HG02840 (cell line): ENCODE results near the gene BRD4.
"Not testable (repeated sequence)": the region's sequence is repeated elsewhere in the genome, so short reads cannot be mapped to it uniquely, and the experiment has no call there.

Experiments used
- ATAC-seq: cut with Tn5 transposase; IDR thresholded peaks from one replicate; pipeline ENCODE4 v1.9.1; 2021; ENCODE audit warnings: mild to moderate bottlenecking, moderate library complexity, moderate number of reproducible peaks; ENCODE audit not compliant: unreplicated experiment, low FRiP score

BRD4 gene

DNA sequence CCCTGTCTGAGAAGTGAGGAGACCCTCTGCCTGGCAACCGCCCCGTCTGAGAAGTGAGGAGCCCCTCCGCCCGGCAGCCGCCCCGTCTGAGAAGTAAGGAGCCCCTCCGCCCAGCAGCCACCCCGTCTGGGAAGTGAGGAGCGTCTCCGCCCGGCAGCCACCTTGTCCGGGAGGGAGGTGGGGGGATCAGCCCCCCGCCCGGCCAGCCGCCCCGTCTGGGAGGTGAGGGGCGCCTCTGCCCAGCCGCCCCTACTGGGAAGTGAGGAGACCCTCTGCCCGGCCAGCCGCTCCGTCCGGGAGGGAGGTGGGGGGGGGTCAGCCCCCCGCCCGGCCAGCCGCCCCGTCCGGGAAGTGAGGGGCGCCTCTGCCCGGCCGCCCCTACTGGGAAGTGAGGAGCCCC is 30.7 kb upstream of the BRD4 start:
- not testable (repeated sequence) for ATAC-seq

DNA sequence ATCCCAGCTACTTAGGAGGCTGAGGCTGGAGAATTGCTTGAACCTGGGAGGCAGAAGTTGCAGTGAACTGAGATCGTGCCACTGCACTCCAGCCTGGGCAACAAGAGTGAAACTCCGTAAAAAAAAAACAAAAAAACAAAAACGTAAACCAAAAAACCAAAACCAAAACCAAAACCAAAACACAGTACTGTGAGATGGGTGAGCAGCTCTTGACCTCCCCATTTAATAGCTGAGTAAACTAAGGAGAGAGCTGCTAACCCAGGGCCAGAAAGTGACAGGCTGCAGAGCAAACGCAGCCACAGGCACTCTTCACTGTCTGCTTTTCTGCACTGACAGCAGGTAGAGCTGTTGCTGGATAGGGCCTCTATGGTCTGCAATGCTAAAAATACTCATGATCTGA is 27.7 kb upstream of the BRD4 start:
- ATAC-seq = not testable (repeated sequence)

DNA sequence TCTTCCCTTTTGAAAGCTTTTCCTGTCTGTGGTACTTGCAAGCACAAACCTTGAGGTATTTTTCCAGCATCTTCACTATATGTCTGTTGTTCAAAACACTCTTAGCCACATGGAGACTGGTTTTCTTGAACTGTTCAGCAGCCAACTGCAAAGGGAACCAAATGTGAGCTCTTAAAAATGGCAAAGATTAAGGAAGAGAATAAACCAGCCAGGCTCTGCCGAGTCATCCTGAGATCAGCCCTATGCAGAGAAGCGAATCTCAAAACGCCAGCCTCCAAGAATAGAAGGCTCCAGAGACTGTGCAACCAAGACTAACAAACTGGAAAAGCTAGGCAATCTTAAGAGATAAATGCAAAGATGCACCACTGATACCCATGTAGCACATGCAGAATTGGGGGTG is 26.6 kb upstream of the BRD4 start:
- ATAC-seq = no peak

DNA sequence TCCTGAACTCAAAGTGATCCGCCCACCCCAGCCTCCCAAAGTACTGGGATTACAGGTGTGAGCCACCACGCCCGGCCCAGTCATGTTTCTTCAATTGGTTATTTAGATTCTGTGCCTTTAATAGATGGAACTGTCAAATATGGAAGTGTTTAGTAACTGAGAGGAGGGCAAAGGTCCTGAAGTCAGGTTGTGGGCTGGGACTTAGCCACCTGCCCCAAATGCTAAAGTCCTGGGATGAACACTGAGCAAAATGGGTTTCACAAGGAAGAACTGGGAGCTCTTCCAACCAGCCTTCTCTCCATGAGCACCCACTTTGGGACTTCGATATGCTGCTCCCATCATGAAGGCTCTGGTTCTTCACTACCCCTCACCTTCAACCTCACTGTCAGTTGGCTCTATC is 25.6 kb upstream of the BRD4 start:
- ATAC-seq = no peak

DNA sequence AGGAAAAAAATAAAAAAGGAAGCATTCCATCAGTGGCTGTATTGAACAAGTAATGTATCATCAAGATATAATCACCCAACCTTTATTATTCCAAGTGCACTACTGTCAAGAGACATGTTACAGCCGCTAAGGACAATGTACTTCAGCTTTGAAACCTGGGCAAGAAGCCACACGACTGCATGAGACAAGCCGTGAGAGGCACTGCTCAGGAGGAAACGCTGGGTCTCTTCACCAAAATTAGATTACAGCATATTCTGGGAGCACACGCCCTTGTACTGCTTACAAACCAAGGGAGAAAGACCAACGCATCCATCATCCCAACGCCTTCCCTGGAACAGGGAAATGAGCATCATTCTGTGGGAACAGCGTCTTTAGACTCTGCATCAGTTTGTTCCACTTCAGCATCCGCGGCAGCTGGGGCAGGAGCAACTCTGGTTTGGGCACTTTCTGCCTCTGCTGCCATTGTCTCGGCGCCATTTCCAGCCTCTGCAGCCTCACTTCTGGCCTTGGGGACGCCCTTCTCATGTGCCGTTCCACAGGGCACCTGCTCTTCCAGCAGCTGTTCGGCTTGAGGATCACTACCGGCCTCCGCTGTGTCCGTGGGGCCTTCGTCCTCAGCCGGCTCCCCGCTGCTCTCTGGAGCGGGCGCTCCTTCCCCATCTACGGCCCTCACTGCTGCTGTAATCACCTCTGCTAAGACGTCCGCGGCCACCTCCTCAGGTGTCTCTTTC is 22.4 kb upstream of the BRD4 start:
- ATAC-seq = no peak

DNA sequence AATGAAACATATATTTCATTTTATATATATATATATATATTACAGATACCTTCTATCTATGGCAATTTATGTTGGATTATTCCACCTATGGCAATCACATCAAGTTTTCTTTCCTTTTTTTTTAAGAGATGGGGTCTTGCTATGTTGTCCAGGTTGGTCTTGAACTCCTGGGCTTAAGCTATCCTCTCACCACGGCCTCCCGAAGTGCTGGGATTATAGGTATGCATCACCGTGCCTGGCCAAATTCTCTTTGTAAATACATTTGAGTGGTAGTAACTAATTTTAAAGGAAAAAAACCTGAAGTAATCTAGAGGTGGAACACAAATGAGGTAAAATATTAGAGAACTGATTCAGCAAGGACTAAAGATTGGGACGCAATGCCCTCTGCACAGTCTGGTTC is 21.6 kb upstream of the BRD4 start:
- no peak for ATAC-seq

DNA sequence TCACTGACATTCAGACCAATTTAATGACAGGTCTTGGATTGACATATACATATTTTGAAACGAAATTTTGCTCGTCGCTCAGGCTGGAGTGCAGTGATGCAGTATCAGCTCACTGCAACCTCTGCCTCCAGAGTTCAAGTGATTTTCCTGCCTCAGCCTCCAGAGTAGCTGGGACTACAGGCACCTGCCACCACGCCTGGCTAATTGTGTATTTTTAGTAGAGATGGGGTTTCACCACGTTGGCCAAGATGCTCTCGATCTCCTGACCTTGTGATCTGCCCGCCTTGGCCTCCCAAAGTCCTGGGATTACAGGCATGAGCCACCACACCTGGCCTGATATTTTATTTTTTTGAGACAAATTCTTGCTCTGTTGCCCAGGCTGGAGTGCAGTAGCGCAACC is 20.2 kb upstream of the BRD4 start:
- ATAC-seq = not testable (repeated sequence)

DNA sequence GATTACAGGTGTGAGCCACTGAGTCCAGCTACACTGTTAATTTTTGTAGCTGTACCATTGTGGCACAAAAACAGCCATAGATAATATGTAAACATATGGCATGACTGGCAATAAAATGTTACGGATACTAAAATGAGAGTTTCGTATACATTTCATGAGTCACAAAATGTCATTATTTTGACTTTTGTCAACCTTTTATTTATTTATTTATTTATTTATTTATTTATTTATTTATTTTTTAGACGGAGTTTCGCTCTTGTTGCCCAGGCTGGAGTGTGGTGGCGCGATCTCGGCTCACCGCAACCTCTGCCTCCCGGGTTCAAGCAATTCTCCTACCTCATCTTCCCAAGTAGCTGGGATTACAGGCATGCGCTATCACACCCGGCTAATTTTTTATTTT is 9.0 kb upstream of the BRD4 start:
- not testable (repeated sequence) for ATAC-seq

DNA sequence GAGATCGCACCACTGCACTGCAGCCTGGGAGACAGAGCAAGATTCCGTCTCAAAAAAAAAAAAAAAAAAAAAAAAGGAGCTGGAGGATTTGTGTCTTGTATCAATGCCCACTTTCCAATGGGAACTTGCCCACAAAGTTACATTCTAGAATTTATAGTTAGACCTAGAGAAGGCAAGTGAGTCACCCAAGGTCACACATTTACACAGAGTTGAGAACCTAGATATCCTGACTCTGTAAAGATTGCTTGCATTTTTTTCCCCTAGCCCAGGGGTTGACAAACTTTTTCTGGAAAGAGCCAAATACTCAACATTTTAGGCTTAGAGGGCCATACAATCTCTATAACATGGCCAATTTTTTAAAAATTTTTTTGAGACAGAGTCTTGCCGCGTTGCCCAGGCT is 7.7 kb upstream of the BRD4 start:
- ATAC-seq = no peak

DNA sequence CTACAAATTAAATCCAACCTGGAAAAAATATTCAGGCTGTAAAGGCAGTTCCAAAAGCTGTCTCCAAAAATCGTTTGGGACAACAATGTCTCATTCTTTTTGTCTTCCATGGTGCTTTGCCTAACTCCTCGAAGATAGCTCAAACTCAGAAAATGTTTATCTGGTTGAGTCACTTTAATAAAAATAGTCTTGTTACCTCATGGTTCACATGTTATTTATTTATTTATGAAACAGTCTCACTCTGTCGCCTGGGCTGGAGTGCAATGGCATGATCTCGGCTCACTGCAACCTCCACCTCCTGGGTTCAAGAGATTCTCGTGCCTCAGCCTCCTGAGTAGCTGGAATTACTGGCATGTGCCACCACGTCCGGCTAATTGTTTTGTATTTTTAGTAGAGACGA is 4.9 kb upstream of the BRD4 start:
- ATAC-seq = no peak

DNA sequence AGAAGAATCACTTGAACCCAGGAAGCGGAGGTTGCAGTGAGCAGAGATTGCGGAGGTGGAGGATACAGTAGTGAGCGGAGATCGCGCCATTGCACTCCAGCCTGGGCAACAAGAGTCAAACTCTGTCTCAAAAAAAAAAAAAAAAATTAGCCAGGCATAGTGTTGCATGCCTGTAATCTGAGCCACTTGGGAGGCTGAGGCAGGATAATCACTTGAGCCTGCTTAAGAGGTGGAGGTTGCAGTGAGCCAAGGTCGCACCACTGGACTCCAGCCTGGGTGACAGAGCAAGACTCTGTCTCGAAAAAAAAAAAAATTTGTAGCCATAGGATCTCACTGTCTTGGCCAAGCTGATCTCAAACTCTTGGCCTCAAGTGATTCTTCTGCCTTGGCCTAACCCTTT is 3.7 kb upstream of the BRD4 start:
- ATAC-seq = not testable (repeated sequence)

DNA sequence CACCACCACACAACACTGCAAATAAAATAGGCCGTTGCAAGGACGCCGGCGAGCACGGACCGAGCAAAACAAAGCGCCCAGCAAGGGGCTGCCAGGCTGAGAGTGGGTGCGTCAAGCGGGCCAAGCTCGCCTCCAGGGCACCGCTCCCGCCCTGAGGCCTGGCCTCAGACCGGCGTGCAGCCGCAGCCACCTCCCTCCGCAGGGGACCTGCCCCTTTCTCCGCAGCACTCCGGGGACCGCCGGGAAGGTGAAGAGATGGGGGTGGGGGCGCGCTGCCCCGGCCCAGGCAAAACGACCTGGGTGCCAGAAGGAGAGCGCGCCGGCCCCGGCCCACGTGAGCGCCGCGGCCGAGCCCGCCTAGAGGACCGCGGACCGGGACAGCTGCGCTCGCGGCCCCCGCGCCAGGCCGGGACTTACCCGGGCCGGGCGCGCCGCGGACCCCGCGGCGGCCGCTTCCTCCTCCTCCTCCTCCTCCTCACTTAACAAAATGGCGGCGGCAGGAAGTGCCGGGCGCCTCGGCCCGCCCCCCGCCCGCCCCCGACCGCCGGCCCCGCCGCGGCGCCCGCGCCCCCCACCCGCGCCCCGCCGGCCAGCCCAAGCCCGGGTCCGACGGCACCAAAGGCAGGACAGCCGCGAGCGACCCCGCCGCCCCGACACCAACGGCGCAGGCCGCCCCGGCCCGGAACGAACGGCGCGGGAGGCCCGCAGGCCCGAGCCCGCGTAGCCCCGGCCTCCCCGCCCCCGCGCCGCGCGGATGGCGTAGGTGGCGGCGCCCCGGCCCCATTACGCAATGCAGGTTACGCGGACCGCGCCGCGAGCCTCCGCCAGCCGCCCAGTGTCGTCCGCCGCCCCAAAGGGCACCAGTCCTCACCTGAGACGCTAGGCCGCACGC is 674 bp downstream of the BRD4 start:
- ATAC-seq = peak; percentile 33

DNA sequence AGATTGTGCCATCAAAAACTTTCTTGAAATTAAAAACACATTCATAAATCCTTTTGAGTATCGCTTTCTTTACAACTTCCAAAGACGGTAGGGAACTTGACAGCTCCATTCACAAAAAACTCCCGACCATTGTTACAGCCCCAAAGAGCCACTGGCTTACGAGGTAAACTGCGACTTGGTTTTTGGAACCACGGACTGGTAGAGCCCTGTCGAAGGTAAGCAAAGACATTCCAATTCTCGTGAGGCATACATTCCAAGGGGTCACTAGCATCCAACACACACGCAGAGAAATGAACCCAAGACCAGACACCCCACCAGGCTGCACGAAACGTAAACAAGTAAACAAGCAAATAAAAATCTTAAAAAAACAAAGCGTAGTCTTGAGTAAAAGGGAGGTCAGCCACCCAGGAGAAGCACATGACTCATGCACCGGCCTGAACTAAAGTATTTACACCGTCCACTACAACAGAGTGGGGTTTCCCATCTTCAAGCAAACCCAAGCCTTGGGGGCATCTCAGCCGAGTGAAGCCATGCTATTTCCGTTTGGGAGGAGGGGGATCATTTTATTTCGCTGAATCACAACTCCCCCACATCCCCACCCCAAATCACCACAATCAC is 1.4 kb downstream of the BRD4 start:
- ATAC-seq = no peak

DNA sequence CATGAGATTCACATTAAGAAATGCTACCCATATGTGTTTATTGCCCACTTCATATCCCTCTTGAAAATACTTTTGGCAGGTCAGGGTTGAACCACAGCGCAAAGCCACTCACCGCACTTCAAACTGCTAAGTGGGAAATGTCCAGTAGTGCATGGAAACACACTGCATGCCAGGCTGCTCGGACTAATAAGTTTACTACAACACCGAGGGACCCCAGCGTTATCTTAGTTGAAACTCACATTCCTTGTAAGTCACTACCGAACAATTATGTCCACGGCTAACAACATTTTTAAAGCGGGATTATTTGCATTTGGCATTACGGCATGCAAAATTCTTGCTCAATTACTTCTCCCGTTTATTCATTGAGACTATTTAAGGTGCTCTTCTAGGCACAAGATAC is 4.0 kb downstream of the BRD4 start:
- no peak for ATAC-seq

DNA sequence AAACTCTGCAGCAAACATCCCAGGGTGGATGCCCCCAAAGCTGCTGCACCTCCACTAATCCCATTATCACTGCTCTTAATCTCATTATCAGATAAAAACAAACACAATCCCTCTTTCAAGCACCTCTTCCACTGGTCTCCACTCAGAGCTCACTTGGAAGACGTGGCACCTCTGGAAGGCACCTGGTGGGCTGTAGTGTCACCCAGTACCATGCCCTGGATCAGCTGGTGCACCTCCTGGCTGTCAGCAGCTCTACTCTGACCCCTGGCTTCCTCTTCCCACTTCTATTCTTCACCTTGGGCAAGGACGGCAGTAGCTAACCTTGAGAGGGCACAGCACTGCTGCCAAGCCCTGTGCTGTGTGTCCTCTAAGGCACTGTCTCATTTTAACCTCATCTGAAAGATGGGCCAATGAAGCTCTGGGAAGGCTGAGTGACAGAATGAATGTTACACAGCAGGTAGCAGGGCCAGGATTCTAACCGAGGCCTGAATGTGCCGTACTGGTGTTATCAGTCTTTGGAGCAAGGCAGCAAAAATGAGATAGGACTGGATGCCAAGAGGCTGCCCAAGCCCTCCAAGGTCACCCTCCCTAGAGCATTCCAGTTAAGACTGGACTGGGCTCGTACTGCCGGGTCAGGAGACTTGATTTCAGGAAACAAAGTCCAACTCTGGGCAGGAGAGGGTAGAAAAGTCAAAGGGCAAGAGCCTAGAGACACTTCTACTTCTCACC is 7.4 kb downstream of the BRD4 start:
- ATAC-seq = no peak

DNA sequence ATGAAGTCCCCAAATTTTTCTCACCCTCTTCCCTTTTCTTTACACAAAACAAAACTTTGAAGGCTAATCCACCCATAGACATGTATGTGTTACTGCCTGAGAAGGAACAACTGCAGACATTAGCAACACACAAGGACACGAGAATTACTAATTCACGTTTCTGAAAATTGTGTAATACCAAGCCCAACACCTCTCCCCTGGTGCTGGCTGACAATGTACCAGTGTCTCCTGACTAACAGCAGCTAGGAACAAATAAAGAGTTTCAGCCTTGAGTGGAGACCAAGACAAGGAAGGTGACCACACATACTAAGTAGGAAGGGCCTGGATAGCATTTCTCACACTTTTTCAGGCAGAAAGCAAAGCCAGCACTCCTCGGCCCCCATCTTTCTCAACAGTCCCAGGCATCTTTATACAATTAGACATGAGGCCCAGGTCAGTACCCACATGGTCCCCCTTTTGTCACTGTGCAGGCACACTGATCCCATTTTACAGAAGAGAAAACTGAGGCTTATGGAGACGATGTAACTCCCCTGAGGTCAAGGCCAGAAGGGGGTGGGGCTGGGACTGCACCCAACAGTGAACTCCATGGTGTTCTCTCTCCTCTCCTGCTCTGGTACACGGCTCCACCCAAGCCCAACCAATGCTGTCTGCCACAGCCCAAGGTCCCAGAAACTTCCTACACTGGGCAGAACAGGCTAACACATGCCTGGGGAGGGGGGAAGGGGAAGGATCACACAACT is 8.7 kb downstream of the BRD4 start:
- no peak for ATAC-seq

DNA sequence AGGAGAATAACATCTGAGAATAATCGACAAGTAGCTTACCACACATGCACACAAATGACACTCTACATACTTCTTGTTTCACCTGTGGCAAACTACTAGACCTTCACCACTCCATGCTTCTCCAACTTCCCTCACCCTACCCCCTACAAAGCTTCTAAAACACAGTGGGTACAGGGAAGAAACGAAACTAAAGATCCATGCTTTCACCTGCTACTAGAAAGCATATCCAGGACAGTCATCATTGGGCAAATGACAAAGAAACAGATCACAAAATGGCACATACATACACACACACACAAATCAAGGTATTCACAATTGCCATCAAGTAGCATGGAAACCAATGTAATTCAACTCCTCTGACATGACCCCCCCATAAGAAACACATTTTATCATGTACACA is 10.6 kb downstream of the BRD4 start:
- ATAC-seq = no peak

DNA sequence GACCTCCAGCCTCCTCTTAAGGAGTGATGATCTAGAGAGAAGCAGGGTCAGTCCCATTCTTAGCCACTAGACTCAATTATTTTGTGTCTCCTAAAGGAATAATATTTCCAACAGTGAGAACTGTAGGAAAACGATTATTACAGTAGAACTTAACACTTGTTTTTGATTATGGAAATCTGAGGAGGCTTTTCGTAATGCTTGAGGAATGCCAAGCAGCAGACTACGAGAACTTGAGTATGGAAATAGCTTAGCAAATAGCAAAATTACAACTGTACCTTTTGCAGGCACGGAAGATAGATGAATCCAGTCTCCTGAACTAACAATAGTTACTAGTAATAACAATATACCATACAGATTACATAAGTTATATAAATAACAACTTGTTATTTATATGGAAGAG is 12.2 kb downstream of the BRD4 start:
- ATAC-seq = no peak

DNA sequence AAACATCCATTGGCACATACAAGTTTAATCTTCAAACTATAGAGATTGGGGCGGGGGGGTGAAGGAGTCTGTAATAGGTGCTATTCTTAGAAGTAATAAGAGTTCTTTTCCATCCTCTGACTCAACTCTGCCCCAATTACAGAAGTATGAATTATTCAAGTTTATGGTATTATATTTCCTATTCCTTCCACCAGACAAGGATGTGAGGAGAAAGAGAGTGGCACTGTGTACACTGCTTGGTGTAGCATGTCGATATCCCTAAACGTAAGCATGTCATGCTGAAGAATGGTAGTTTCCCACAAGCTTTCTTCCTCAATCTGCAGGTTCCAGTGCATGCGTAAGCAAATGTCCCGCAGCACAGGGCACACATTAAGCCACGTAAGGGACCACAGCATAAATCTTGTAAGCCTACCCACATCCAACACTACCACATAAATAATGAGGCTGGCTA is 14.1 kb downstream of the BRD4 start:
- ATAC-seq = no peak
